ENCODE data around the gene IGFBP3. TPM values are rescaled to one million over a fixed set of nuclear protein-coding genes. Genes with fewer than 3 reads are reported as not detected.

The IGFBP3 gene
- total and polyA plus RNA-seq, 2 of the 13 experiments (the other 11 are each of a cell fraction or from before 2014, with no cell fraction given): 57.5 TPM; not detected in 1

GRCh38 chr7:45892407-45893035 is 28.6 kb downstream of the IGFBP3 start:
- 68% methylated on average over 6 of the region's 6 CpGs for WGBS (ENCODE audit: low lambda C conversion rate)
- DNase-seq (ENCODE audit: low spot score): peak; percentile 18
- 0 out of 6 replicates have a peak overlapping the region, but pooled peaks of 1 of the 3 experiments have one; percentile 0 for H3K4me3 ChIP-seq (replicated peaks in 1 of 3; ENCODE audit: insufficient read depth in 1 of 3, low read depth in 2 of 3, low read length in 3 of 3)
- peaks cover 52% of the 10 kb centered on the region for H3K4me1 ChIP-seq (ENCODE audit: insufficient read depth, low read length)
- no TSS peak for BruUV-seq (replicated peaks)
- peaks cover 4% of the 10 kb centered on the region for H3K79me2 ChIP-seq (ENCODE audit: insufficient read depth, low read length)
- POLR2A ChIA-PET: interaction anchor here (0.9 to 7.2 kb wide), 9 partner anchors 8 to 262 kb away, joined by 3 to 118 read pairs (median 4); partner anchors contain the start of genes CCDC201 and IGFBP3
- H3K36me3 ChIP-seq (replicated peaks in 1 of 2; ENCODE audit: control insufficient read depth in 1 of 2, insufficient read depth in 2 of 2, low read length in 2 of 2): peaks cover 0 to 19% of the 10 kb centered on the region in 2 experiments; a peak in 4 of 5 replicates
- H3K4me2 ChIP-seq (ENCODE audit: low read depth, low read length): 0 out of 2 replicates have a peak overlapping the region, but pooled peaks have one; percentile 11
- H4K20me1 ChIP-seq (ENCODE audit: insufficient read depth, low read length): peaks cover 40% of the 10 kb centered on the region
- CTCF ChIA-PET (ENCODE audit: low intra/inter-chr PET ratio, low total read pairs): interaction anchor here (1.4 to 1.9 kb wide), 2 partner anchors 20 kb away, joined by 3 to 11 read pairs; partner anchors contain the start of gene CCDC201
- H3K27ac ChIP-seq (ENCODE audit: extremely low read length, insufficient read depth, low read length): peak overlapping the region; percentile 99
- no peak; the same call in 2 of the 3 replicates for ATAC-seq
- FAIRE-seq: no peak
- in situ Hi-C loops (cut with HindIII; ENCODE audit: extremely low pct_ligation_motif_present, low pct_unique_long_range_greater_than_20kb) (no loop called here), intact Hi-C loops (cut with micrococcal nuclease; ENCODE audit: unreplicated experiment) (no loop called here)
- no peak overlapping the region for H2AFZ ChIP-seq (ENCODE audit: low read length)
- no peaks in the 10 kb centered on the region for H3K9me3 ChIP-seq (ENCODE audit: low read length)
- no peaks in the 10 kb centered on the region; a peak in 1 of 5 replicates for H3K27me3 ChIP-seq (ENCODE audit: control insufficient read depth in 1 of 2, insufficient read depth in 2 of 2, low read length in 2 of 2)
- H3K9ac ChIP-seq (ENCODE audit: insufficient read depth, low read depth, low read length): no peak overlapping the region
- TF ChIP-seq CERS6 (CRISPR knock-in tag; IDR thresholded peaks at IDR 0.05) (peak; percentile 59; the same call in 1 of the 2 replicates), SAFB2 (CRISPR knock-in tag; IDR thresholded peaks at IDR 0.05; ENCODE audit: borderline replicate concordance, low read depth) (no peak), MLLT10 (CRISPR knock-in tag; IDR thresholded peaks at IDR 0.05) (no peak), NR2F1 (CRISPR knock-in tag; IDR thresholded peaks at IDR 0.05) (no peak), MTF1 (CRISPR knock-in tag; IDR thresholded peaks at IDR 0.05) (no peak), NAIF1 (CRISPR knock-in tag; IDR thresholded peaks at IDR 0.05; ENCODE audit: borderline replicate concordance) (0 out of 2 replicates have a peak, but pooled peaks have one; percentile 2), ZBTB25 (CRISPR knock-in tag; IDR thresholded peaks at IDR 0.05) (peak; percentile 14; the same call in 1 of the 2 replicates), RAD51 (IDR thresholded peaks at IDR 0.05; ENCODE audit: borderline replicate concordance) (no peak), KLF16 (CRISPR knock-in tag; IDR thresholded peaks at IDR 0.05) (no peak; a peak in 1 of 4 replicates), GZF1 (CRISPR knock-in tag; IDR thresholded peaks at IDR 0.05) (no peak), UBTF (CRISPR knock-in tag; IDR thresholded peaks at IDR 0.05) (no peak; the same call in 1 of the 2 replicates), ZNF251 (CRISPR knock-in tag; IDR thresholded peaks at IDR 0.05) (no peak), ZBTB8A (CRISPR knock-in tag; IDR thresholded peaks at IDR 0.05; ENCODE audit: borderline replicate concordance, low read depth) (no peak), U2AF1 (optimal IDR thresholded peaks at IDR 0.05; ENCODE audit: low read depth, low read length) (no peak), HOXA5 (CRISPR knock-in tag; IDR thresholded peaks at IDR 0.05) (peak; percentile 90), ZNF737 (CRISPR knock-in tag; IDR thresholded peaks at IDR 0.05; ENCODE audit: borderline replicate concordance) (no peak), CENPBD1 (CRISPR knock-in tag; IDR thresholded peaks at IDR 0.05; ENCODE audit: borderline replicate concordance, low read depth) (no peak), ZNF879 (CRISPR knock-in tag; IDR thresholded peaks at IDR 0.05) (no peak), CHD4 (IDR thresholded peaks at IDR 0.05; ENCODE audit: borderline replicate concordance, low read length) (no peak), SCMH1 (CRISPR knock-in tag; IDR thresholded peaks at IDR 0.05; ENCODE audit: borderline replicate concordance) (no peak)

Data from HepG2 (cell line).